Fibroblast of mammary gland (primary cell): ENCODE data around the gene ZRANB3.

Experiments used
- DNase-seq: peaks from one replicate; pipeline ENCODE4 v3.0.0-alpha.2; 2010; ENCODE audit warnings: low read depth
- H3K4me3 ChIP-seq: 2 replicates; pipeline ENCODE4 v1.5.1; 2011; ENCODE audit warnings: low read depth, mild to moderate bottlenecking, low read length, moderate library complexity; ENCODE audit not compliant: control insufficient read depth
- CTCF ChIP-seq: conservative IDR thresholded peaks from 2 replicates; pipeline ENCODE4 v1.5.1; 2011; ENCODE audit warnings: low read depth, low read length, inconsistent platforms; ENCODE audit not compliant: control insufficient read depth, insufficient read depth

Gene ZRANB3

GRCh38 chr2:135164431-135164830, 366.6 kb downstream of the ZRANB3 start:
- no peak for TF ChIP-seq CTCF
- H3K4me3 ChIP-seq: no peak overlapping the region
- peak; percentile 64 for DNase-seq

GRCh38 chr2:135163901-135164300, 367.1 kb downstream of the ZRANB3 start:
- no peak for DNase-seq
- no peak overlapping the region for H3K4me3 ChIP-seq
- TF ChIP-seq CTCF: no peak

- no peak overlapping the region for H3K4me3 ChIP-seq
- DNase-seq: no peak
- TF ChIP-seq CTCF: no peak
Observed at GRCh38 chr2:135163306-135163705, 367.7 kb downstream of the ZRANB3 start.

- no peak overlapping the region for H3K4me3 ChIP-seq
- no peak for TF ChIP-seq CTCF
- no peak for DNase-seq
Observed at GRCh38 chr2:135162786-135163185, 368.2 kb downstream of the ZRANB3 start.

- DNase-seq: no peak
- no peak overlapping the region for H3K4me3 ChIP-seq
- no peak for TF ChIP-seq CTCF
Observed at GRCh38 chr2:135162377-135162776, 368.6 kb downstream of the ZRANB3 start.

- DNase-seq: no peak
- TF ChIP-seq CTCF: no peak
- no peak overlapping the region for H3K4me3 ChIP-seq
Observed at GRCh38 chr2:135159191-135159590, 371.8 kb downstream of the ZRANB3 start.

- DNase-seq: no peak
- no peak for TF ChIP-seq CTCF
- H3K4me3 ChIP-seq: no peak overlapping the region
Observed at GRCh38 chr2:135157856-135158255, 373.2 kb downstream of the ZRANB3 start.
